IMR-90 (cell line): ENCODE results near the gene NUP107. TPM values are rescaled to one million over a fixed set of nuclear protein-coding genes. Genes with fewer than 3 reads are reported as not detected.

Source experiments
- ATAC-seq: fragments of 200-7000 bp; cut with Tn5 transposase; 2 replicates; pipeline ENCODE4 v1.9.1; 2020; ENCODE audit warnings: low read depth, mild to moderate bottlenecking, moderate library complexity
- BruUV-seq: library from RNA; stranded (reverse); fragments of 400-500 nt; replicated peaks from 2 replicates; lab custom pipeline; 2021; lab: Mats Ljungman, UMichigan
- CTCF ChIA-PET: fragments of 300-600 bp; formaldehyde crosslinking; extraction: SDS; loops from one replicate; lab custom pipeline; 2021; ENCODE audit warnings: antibody characterized with exemption; lab: Yijun Ruan, JAX
- POLR2A ChIA-PET: fragments of 300-600 bp; sonication (Branson Sonifier 250); formaldehyde crosslinking; loops from one replicate; lab custom pipeline; 2022; ENCODE audit warnings: antibody characterized with exemption; ENCODE audit not compliant: unreplicated experiment; lab: Charles Lee
- DNase-seq: peaks from one replicate; pipeline ENCODE4 v3.0.0; 2013
- H2AFZ ChIP-seq: replicated peaks from 2 replicates; pipeline ENCODE3; 2013; ENCODE audit warnings: low read length, mild to moderate bottlenecking; ENCODE audit not compliant: poor library complexity
- H2AK5ac ChIP-seq: 2 replicates; pipeline ENCODE4 v1.6.1; 2013; ENCODE audit warnings: low read depth, low read length, inconsistent platforms
- H2AK9ac ChIP-seq: replicated peaks from 2 replicates; pipeline ENCODE3; 2013; ENCODE audit warnings: mild to moderate bottlenecking, low read depth, low read length, moderate library complexity; ENCODE audit not compliant: poor library complexity
- H2BK120ac ChIP-seq: 2 replicates; pipeline ENCODE4 v1.6.1; 2013; ENCODE audit warnings: low read depth, low read length, inconsistent platforms
- H2BK15ac ChIP-seq: 3 replicates; pipeline ENCODE4 v1.6.1; 2013; ENCODE audit warnings: low read depth, low read length, inconsistent platforms
- H2BK20ac ChIP-seq: 2 replicates; pipeline ENCODE4 v1.6.1; 2013; ENCODE audit warnings: low read depth, mild to moderate bottlenecking, inconsistent platforms, low read length, moderate library complexity
- H2BK5ac ChIP-seq: 2 replicates; pipeline ENCODE4 v1.6.1; 2013; ENCODE audit warnings: mild to moderate bottlenecking, low read depth, low read length, inconsistent platforms; ENCODE audit not compliant: poor library complexity, severe bottlenecking
- H3K14ac ChIP-seq: replicated peaks from 2 replicates; pipeline ENCODE4 v1.6.1; 2013; ENCODE audit warnings: low read depth, low read length, inconsistent platforms
- H3K18ac ChIP-seq: 2 replicates; pipeline ENCODE4 v1.6.1; 2013; ENCODE audit warnings: low read depth, low read length, control low read depth
- H3K23ac ChIP-seq: 2 replicates; pipeline ENCODE4 v1.6.1; 2013; ENCODE audit warnings: low read depth, low read length, inconsistent platforms
- H3K27ac ChIP-seq: 2 replicates; pipeline ENCODE4 v1.5.1; 2013; ENCODE audit warnings: mild to moderate bottlenecking, control low read depth, low read length; ENCODE audit not compliant: insufficient read depth
- H3K27me3 ChIP-seq: 2 replicates; pipeline ENCODE4 v1.6.1; 2013; ENCODE audit warnings: low read length; ENCODE audit not compliant: control insufficient read depth, insufficient read depth
- H3K36me3 ChIP-seq: 2 replicates; pipeline ENCODE4 v1.6.1; 2013; ENCODE audit warnings: low read length, mixed read lengths; ENCODE audit not compliant: control insufficient read depth, insufficient read depth
- H3K4ac ChIP-seq: 2 replicates; pipeline ENCODE4 v1.6.1; 2013; ENCODE audit warnings: low read depth, low read length, inconsistent platforms
- H3K4me1 ChIP-seq: 2 replicates; pipeline ENCODE4 v1.6.1; 2013; ENCODE audit warnings: low read length, mixed read lengths; ENCODE audit not compliant: control insufficient read depth, insufficient read depth
- H3K4me2 ChIP-seq: 2 replicates; pipeline ENCODE4 v1.6.1; 2013; ENCODE audit warnings: low read depth, mild to moderate bottlenecking, control low read depth, low read length, moderate library complexity
- H3K4me3 ChIP-seq: 2 replicates; pipeline ENCODE4 v1.5.1; 2013; ENCODE audit warnings: low read depth, mild to moderate bottlenecking, control low read depth, low read length, moderate library complexity; ENCODE audit not compliant: insufficient read depth
- H3K56ac ChIP-seq: 2 replicates; pipeline ENCODE4 v1.6.1; 2013; ENCODE audit warnings: low read length, inconsistent platforms; ENCODE audit not compliant: insufficient read depth; ENCODE audit errors: extremely low read depth
- H3K79me1 ChIP-seq, 2 experiments: 2 replicates each; pipeline ENCODE4 v1.6.1; 2013; ENCODE audit warnings: low read length in 2 of 2, inconsistent platforms in 1 of 2, low read depth in 1 of 2
- H3K9ac ChIP-seq: 2 replicates; pipeline ENCODE4 v1.6.1; 2013; ENCODE audit warnings: low read depth, low read length, control low read depth
- H3K9me1 ChIP-seq: 2 replicates; pipeline ENCODE4 v1.6.1; 2013; ENCODE audit warnings: low read length, inconsistent platforms; ENCODE audit not compliant: insufficient read depth
- H3K9me3 ChIP-seq: 2 replicates; pipeline ENCODE4 v1.6.1; 2013; ENCODE audit warnings: low read length; ENCODE audit not compliant: control insufficient read depth, insufficient read depth
- H4K20me1 ChIP-seq: 2 replicates; pipeline ENCODE4 v1.6.1; 2013; ENCODE audit warnings: low read length, inconsistent platforms; ENCODE audit not compliant: insufficient read depth
- H4K5ac ChIP-seq: 2 replicates; pipeline ENCODE4 v1.6.1; 2013; ENCODE audit warnings: mild to moderate bottlenecking, low read depth, low read length, control low read depth
- H4K8ac ChIP-seq, 2 experiments: 2 replicates each; pipeline ENCODE4 v1.6.1; 2013; ENCODE audit warnings: low read depth in 2 of 2, low read length in 2 of 2, control low read depth in 1 of 2, inconsistent platforms in 1 of 2
- H4K91ac ChIP-seq: 2 replicates; pipeline ENCODE4 v1.6.1; 2013; ENCODE audit warnings: low read depth, low read length, inconsistent platforms; ENCODE audit not compliant: insufficient read depth
- SMC3 ChIP-seq: fragments of 150-350 bp; IDR thresholded peaks from 2 replicates; pipeline ENCODE4 v1.6.1; 2016; ENCODE audit warnings: low read depth, mild to moderate bottlenecking, antibody characterized with exemption, low read length, moderate library complexity
- WGBS, 2 experiments: methylation state at CpG; one replicate each; pipeline versions ENCODE4 v1.1.5 to v1.1.7; 2013; ENCODE audit warnings: missing lambda C conversion rate in 2 of 2; ENCODE audit not compliant: insufficient read length in 1 of 2; ENCODE audit errors: extremely low coverage in 2 of 2; 5-methylcytosine and 5-hydroxymethylcytosine counted together
- dilution Hi-C: fragments of 300-500 bp; cut with HindIII; formaldehyde crosslinking; loops from one replicate; pipeline ENCODE4 v1.14.3; 2018; ENCODE audit warnings: low sequenced_read_pairs; ENCODE audit not compliant: unreplicated experiment
- in situ Hi-C: fragments of 300-500 bp; cut with MboI; formaldehyde crosslinking; loops from 3 replicates; pipeline ENCODE4 v1.14.3; 2019; ENCODE audit warnings: low sequenced_read_pairs, inconsistent platforms, mixed read lengths
- intact Hi-C: fragments of 100-400 bp; cut with micrococcal nuclease; formaldehyde crosslinking; loops from 2 replicates; pipeline ENCODE4 v1.10.0; 2022
- polyA plus RNA-seq, 3 experiments: library from polyadenylated mRNA; depleted of rRNA; stranded (reverse); fragments of >200 nt; gene quantifications; 2 replicates each; pipeline ENCODE4 v1.2.3, GENCODE V29; 2012; ENCODE audit warnings: low replicate concordance in 1 of 3
- total RNA-seq: library from RNA; depleted of rRNA; stranded (reverse); fragments of >200 nt; gene quantifications from 2 replicates; pipeline ENCODE4 v1.2.3, GENCODE V29; 2012
- TF ChIP-seq, protein P1 (sequence below): conservative IDR thresholded peaks from 2 replicates; pipeline ENCODE4 v1.5.1; 2012; ENCODE audit warnings: mild to moderate bottlenecking, low read depth, low read length, improper control_type of control experiment

Gene NUP107
- total and polyA plus RNA-seq, 2 of the 4 experiments (the other 2 are of a cell fraction) = 34.5 to 69.7 TPM

DNA sequence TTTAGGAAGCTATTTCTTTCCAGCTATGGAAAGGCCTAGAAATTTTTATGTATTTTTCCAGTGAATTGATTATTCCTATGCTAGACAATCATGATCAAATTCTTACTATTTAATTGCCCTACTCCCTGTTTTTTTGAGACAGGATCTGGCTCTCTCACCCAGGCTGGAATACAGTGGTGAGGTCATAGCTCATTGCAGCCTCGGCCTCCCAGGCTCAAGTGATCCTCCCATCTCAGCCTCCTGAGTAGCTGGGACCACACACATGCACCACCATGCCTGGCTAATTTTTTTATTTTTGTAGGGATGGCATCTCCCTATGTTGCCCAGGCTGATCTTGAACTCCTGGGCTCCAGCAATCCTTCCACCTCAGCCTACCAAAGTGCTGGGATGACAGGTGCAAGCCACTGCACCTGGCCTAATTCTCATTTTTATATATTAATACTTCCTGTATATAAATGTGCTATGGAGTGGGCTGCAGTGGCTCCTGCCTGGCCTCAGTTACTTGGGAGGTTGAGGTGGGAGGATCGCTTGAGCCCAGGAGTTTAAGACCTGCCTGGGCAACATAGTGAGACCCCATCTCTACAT is 105.2 kb downstream of the NUP107 start:
- no peak for TF ChIP-seq SMC3
- TF ChIP-seq, protein P1, sequence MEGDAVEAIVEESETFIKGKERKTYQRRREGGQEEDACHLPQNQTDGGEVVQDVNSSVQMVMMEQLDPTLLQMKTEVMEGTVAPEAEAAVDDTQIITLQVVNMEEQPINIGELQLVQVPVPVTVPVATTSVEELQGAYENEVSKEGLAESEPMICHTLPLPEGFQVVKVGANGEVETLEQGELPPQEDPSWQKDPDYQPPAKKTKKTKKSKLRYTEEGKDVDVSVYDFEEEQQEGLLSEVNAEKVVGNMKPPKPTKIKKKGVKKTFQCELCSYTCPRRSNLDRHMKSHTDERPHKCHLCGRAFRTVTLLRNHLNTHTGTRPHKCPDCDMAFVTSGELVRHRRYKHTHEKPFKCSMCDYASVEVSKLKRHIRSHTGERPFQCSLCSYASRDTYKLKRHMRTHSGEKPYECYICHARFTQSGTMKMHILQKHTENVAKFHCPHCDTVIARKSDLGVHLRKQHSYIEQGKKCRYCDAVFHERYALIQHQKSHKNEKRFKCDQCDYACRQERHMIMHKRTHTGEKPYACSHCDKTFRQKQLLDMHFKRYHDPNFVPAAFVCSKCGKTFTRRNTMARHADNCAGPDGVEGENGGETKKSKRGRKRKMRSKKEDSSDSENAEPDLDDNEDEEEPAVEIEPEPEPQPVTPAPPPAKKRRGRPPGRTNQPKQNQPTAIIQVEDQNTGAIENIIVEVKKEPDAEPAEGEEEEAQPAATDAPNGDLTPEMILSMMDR = no peak
- Histone ChIP-seq H3K9me3 (no peaks in the 10 kb centered on the region), H3K23ac (no peak overlapping the region), H3K4me2 (no peak overlapping the region), H3K4me1 (peaks cover 4% of the 10 kb centered on the region), H2BK15ac (no peak overlapping the region), H3K79me1 (no peaks in the 10 kb centered on the region), H4K91ac (no peak overlapping the region), H3K14ac (no peak overlapping the region), H2BK5ac (no peak overlapping the region), H3K4ac (no peak overlapping the region), H3K9ac (no peak overlapping the region), H3K56ac (no peak overlapping the region), H3K27me3 (no peaks in the 10 kb centered on the region), H2AFZ (no peak overlapping the region), H3K27ac (no peak overlapping the region), H4K5ac (no peak overlapping the region), H4K20me1 (no peaks in the 10 kb centered on the region), H2AK5ac (no peak overlapping the region), H3K9me1 (peaks cover 3% of the 10 kb centered on the region; the same call in 1 of the 2 replicates), H2BK120ac (no peak overlapping the region), H2BK20ac (no peak overlapping the region), H3K36me3 (no peaks in the 10 kb centered on the region), H4K8ac (no peak overlapping the region), H3K18ac (no peak overlapping the region), H3K4me3 (no peak overlapping the region), H2AK9ac (no peak overlapping the region)
- ATAC-seq (no peak), DNase-seq (no peak)
- intact Hi-C loops (no loop called here), dilution Hi-C loops (no loop called here), in situ Hi-C loops (no loop called here)
- POLR2A ChIA-PET = no interaction called here
- BruUV-seq = no TSS peak
- WGBS, 2 experiments = no CpG with 5 or more reads among the region's 2 CpGs
- CTCF ChIA-PET = no interaction called here
